GM12892 (cell line): ENCODE results near the gene AP1B1.

Source experiments
- POLR2A ChIP-seq: IDR thresholded peaks from 2 replicates; pipeline ENCODE4 v1.6.1; 2011; ENCODE audit warnings: low read depth, low read length, control low read depth
- TAF1 ChIP-seq: IDR thresholded peaks from 2 replicates; pipeline ENCODE4 v1.6.1; 2011; ENCODE audit warnings: low read depth, mild to moderate bottlenecking, control low read depth, low read length, borderline replicate concordance

- TF ChIP-seq POLR2A (no peak), TAF1 (no peak)
These were observed 73.7 kb downstream of the AP1B1 start for GRCh38 chr22:29314537-29315285.
